ENCODE measurements around the gene CLRN2. TPM values are rescaled to one million over a fixed set of nuclear protein-coding genes. Genes with fewer than 3 reads are reported as not detected.

The CLRN2 gene
- total RNA-seq, 4 donors from 2014 or later = not detected

DNA sequence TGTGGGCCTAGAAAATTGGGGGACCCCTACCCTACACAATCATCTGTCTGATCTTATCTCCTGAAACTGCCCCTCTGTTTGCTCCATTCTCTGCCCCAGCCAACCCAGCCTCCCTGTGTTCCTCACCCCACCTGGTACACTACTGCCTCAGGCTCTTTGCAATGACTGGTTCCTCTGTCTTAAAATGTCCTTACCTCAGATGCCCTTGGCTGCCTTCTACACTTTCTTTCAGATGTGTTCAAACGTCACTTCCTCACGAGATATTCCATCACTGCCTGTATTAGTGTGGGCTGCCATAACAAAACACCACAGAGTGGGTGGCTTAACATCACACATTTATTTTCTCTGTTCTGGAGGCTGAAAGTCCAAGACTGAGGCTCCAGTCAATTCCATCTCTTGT, 32.2 kb upstream of the CLRN2 start:
- Histone ChIP-seq H3K4me3 (no peak overlapping the region), H3K27me3 (no peaks in the 10 kb centered on the region), H3K9me3 (no peaks in the 10 kb centered on the region), H3K36me3 (peaks cover 0 to 34% of the 10 kb centered on the region in 2 donors), H3K4me1 (peaks cover 0 to 5% of the 10 kb centered on the region in 2 donors), H3K27ac (no peak overlapping the region)
- intact Hi-C loops (cut with DNase I; ENCODE audit: low total_unique reads) = no loop called here
- in situ Hi-C loops (cut with MboI; ENCODE audit: low sequenced_read_pairs in 4 of 4) = no loop called here
- DNase-seq (no peak), ATAC-seq (no peak)
- TF ChIP-seq, protein P1, sequence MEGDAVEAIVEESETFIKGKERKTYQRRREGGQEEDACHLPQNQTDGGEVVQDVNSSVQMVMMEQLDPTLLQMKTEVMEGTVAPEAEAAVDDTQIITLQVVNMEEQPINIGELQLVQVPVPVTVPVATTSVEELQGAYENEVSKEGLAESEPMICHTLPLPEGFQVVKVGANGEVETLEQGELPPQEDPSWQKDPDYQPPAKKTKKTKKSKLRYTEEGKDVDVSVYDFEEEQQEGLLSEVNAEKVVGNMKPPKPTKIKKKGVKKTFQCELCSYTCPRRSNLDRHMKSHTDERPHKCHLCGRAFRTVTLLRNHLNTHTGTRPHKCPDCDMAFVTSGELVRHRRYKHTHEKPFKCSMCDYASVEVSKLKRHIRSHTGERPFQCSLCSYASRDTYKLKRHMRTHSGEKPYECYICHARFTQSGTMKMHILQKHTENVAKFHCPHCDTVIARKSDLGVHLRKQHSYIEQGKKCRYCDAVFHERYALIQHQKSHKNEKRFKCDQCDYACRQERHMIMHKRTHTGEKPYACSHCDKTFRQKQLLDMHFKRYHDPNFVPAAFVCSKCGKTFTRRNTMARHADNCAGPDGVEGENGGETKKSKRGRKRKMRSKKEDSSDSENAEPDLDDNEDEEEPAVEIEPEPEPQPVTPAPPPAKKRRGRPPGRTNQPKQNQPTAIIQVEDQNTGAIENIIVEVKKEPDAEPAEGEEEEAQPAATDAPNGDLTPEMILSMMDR (IDR thresholded peaks at IDR 0.05 in 4 of 5, conservative IDR thresholded peaks at IDR 0.05 in 1 of 5) = no peak
- TF ChIP-seq POLR2A (IDR thresholded peaks at IDR 0.05) = no peak

DNA sequence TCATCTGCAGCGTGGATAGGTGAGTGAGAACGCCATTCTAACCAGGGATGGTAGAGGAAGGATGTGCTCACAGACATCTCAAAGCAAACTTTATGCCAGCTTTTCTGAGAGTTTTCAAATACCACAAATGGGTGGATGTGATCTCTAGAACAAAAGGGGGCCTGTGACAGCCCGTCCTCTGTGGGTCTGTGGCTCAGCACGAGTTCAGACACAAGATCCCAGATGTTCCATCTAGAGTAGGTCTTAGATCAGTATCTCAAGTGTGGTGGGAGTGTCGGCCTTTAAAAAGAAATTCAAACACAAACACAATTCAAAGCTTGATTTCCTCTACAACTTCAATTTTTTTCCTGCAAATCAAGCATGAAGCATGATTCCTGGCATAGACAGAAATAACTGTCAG, 25.8 kb upstream of the CLRN2 start:
- no peaks in the 10 kb centered on the region for H3K9me3 ChIP-seq
- H3K27ac ChIP-seq = no peak overlapping the region
- ATAC-seq (no peak), DNase-seq (no peak)
- H3K4me1 ChIP-seq = peaks cover 7% of the 10 kb centered on the region in 2 donors
- H3K27me3 ChIP-seq = no peaks in the 10 kb centered on the region
- intact Hi-C loops (cut with DNase I; ENCODE audit: low total_unique reads) (no loop called here), in situ Hi-C loops (cut with MboI; ENCODE audit: low sequenced_read_pairs in 4 of 4) (no loop called here)
- no peak overlapping the region for H3K4me3 ChIP-seq
- peaks cover 0 to 53% of the 10 kb centered on the region in 2 donors for H3K36me3 ChIP-seq
- no peak for TF ChIP-seq POLR2A (IDR thresholded peaks at IDR 0.05)
- TF ChIP-seq, protein P1 (IDR thresholded peaks at IDR 0.05 in 4 of 5, conservative IDR thresholded peaks at IDR 0.05 in 1 of 5) = no peak

DNA sequence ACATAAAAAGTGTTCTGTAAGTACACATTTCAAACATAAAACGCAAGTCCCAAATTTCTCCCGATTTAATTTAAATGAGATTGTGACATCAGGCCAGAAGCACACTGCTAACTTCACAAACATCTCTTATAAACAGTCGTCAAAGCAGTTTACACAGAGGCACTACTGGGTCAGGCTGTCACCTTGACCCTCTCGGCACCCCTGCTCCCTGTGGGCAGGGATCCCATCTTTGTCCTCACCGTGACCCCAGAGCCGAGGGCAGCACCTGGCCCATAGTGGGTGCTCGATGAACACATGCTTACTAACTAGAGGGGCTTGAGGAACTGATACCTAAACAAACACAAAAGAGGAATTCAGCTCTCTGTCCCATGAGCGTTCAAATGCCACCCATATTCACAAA, 25.2 kb upstream of the CLRN2 start:
- H3K27ac ChIP-seq = no peak overlapping the region
- TF ChIP-seq, protein P1 (IDR thresholded peaks at IDR 0.05 in 4 of 5, conservative IDR thresholded peaks at IDR 0.05 in 1 of 5) = no peak
- TF ChIP-seq POLR2A (IDR thresholded peaks at IDR 0.05) = no peak
- no peak for ATAC-seq
- in situ Hi-C loops (cut with MboI; ENCODE audit: low sequenced_read_pairs in 4 of 4) = no loop called here
- no peak overlapping the region for H3K4me3 ChIP-seq
- intact Hi-C loops (cut with DNase I; ENCODE audit: low total_unique reads) = no loop called here
- H3K36me3 ChIP-seq = peaks cover 0 to 49% of the 10 kb centered on the region in 2 donors
- peaks cover 7% of the 10 kb centered on the region in 2 donors for H3K4me1 ChIP-seq
- no peaks in the 10 kb centered on the region for H3K27me3 ChIP-seq
- DNase-seq = no peak
- no peaks in the 10 kb centered on the region for H3K9me3 ChIP-seq

DNA sequence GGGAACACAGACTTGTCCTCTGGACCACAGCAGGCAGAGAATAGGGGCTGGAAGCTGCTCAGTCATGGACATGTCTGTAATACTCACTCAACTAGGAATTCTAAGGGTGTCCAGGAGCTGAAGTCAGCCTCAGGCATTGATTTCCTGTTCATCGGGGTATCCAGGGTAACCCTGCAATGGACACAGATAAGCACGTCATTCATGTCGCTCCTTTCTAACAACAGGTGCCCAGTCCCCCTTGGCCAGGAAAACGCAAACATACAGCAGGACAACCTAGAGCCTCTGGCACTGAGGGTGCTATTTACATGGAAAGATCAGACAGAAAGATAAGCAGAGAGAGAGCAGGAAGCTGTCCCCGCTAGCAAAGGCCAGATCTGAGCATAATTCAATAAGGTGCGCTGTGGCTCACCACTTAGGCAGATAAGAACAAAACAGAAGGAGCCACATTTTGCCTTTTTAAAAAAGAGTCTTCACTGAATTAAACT, 24.3 kb upstream of the CLRN2 start:
- H3K36me3 ChIP-seq = peaks cover 0 to 44% of the 10 kb centered on the region in 2 donors
- no peak overlapping the region for H3K27ac ChIP-seq
- peaks cover 7% of the 10 kb centered on the region in 2 donors for H3K4me1 ChIP-seq
- no peak for ATAC-seq
- H3K4me3 ChIP-seq = no peak overlapping the region
- in situ Hi-C loops (cut with MboI; ENCODE audit: low sequenced_read_pairs in 4 of 4) (no loop called here), intact Hi-C loops (cut with DNase I; ENCODE audit: low total_unique reads) (no loop called here)
- DNase-seq = no peak
- no peaks in the 10 kb centered on the region for H3K27me3 ChIP-seq
- H3K9me3 ChIP-seq = no peaks in the 10 kb centered on the region
- TF ChIP-seq POLR2A (IDR thresholded peaks at IDR 0.05) = no peak
- TF ChIP-seq, protein P1 (IDR thresholded peaks at IDR 0.05 in 4 of 5, conservative IDR thresholded peaks at IDR 0.05 in 1 of 5) = no peak

DNA sequence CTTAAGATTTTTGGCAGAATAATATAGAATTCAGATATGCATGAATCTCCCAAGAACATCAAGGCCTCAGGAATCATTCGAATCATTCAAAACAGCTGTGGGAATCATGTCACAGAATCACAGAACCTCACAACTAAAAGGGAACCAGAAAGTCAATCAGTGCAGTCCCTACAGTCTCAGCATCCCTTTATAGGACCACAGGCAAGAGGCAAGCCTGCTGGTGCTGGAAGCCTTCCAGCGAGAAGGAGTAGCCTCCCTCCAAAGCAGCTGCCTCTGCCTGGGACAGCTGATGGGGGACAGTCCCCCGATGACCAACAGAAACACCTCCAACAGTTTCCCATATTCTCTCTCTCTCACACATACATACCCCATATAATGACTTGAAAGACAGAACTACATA, 23.8 kb upstream of the CLRN2 start:
- peaks cover 0 to 43% of the 10 kb centered on the region in 2 donors for H3K36me3 ChIP-seq
- H3K4me3 ChIP-seq = no peak overlapping the region
- no peaks in the 10 kb centered on the region for H3K27me3 ChIP-seq
- intact Hi-C loops (cut with DNase I; ENCODE audit: low total_unique reads) (no loop called here), in situ Hi-C loops (cut with MboI; ENCODE audit: low sequenced_read_pairs in 4 of 4) (no loop called here)
- DNase-seq = no peak
- ATAC-seq = no peak
- H3K27ac ChIP-seq = no peak overlapping the region
- no peaks in the 10 kb centered on the region for H3K9me3 ChIP-seq
- no peak for TF ChIP-seq POLR2A (IDR thresholded peaks at IDR 0.05)
- TF ChIP-seq, protein P1 (IDR thresholded peaks at IDR 0.05 in 4 of 5, conservative IDR thresholded peaks at IDR 0.05 in 1 of 5) = no peak
- peaks cover 7% of the 10 kb centered on the region in 2 donors for H3K4me1 ChIP-seq

Data from gastrocnemius medialis (tissue), 4 donors.